Mesendoderm (in vitro differentiated cells): ENCODE measurements around the gene PCDHGA12. TPM values are rescaled to one million over a fixed set of nuclear protein-coding genes. Genes with fewer than 3 reads are reported as not detected.
"Not testable (repeated sequence)": the region's sequence is repeated elsewhere in the genome, so short reads cannot be mapped to it uniquely, and the experiment has no call there.

Source experiments
- DNase-seq: peaks from one replicate; pipeline ENCODE4 v3.0.0; 2013
- H2AK5ac ChIP-seq: 2 replicates; pipeline ENCODE4 v1.6.1; 2013; ENCODE audit warnings: low read length, inconsistent platforms
- H2BK120ac ChIP-seq: 2 replicates; pipeline ENCODE4 v1.6.1; 2013; ENCODE audit warnings: low read depth, mild to moderate bottlenecking, low read length, moderate library complexity, mixed read lengths
- H2BK15ac ChIP-seq: replicated peaks from 2 replicates; pipeline ENCODE4 v1.6.1; 2013; ENCODE audit warnings: low read depth, mild to moderate bottlenecking, moderate library complexity
- H2BK5ac ChIP-seq: 2 replicates; pipeline ENCODE4 v1.6.1; 2013; ENCODE audit warnings: low read length, inconsistent platforms
- H3K18ac ChIP-seq: 2 replicates; pipeline ENCODE4 v1.6.1; 2013; ENCODE audit warnings: mild to moderate bottlenecking, low read length, mixed read lengths
- H3K23ac ChIP-seq: one replicate; pipeline ENCODE4 v1.6.1; 2013; ENCODE audit warnings: low read length
- H3K27ac ChIP-seq: 2 replicates; pipeline ENCODE4 v1.5.1; 2013; ENCODE audit warnings: low read depth, mild to moderate bottlenecking, inconsistent platforms, low read length, moderate library complexity
- H3K27me3 ChIP-seq: 2 replicates; pipeline ENCODE4 v1.6.1; 2013; ENCODE audit warnings: low read length, control low read depth, mild to moderate bottlenecking, inconsistent platforms; ENCODE audit not compliant: insufficient read depth, poor library complexity
- H3K36me3 ChIP-seq: 2 replicates; pipeline ENCODE4 v1.6.1; 2013; ENCODE audit warnings: low read length, inconsistent platforms; ENCODE audit not compliant: control insufficient read depth, insufficient read depth
- H3K4ac ChIP-seq: one replicate; pipeline ENCODE4 v1.6.1; 2013; ENCODE audit warnings: low read depth, mild to moderate bottlenecking, low read length, moderate library complexity
- H3K4me1 ChIP-seq: 2 replicates; pipeline ENCODE4 v1.6.1; 2013; ENCODE audit warnings: low read depth, low read length, inconsistent platforms; ENCODE audit not compliant: control insufficient read depth
- H3K4me2 ChIP-seq: 2 replicates; pipeline ENCODE4 v1.6.1; 2013; ENCODE audit warnings: low read length
- H3K4me3 ChIP-seq: 2 replicates; pipeline ENCODE4 v1.5.1; 2013; ENCODE audit warnings: mild to moderate bottlenecking, low read length
- H3K56ac ChIP-seq: one replicate; pipeline ENCODE4 v1.6.1; 2013; ENCODE audit warnings: low read length
- H3K79me1 ChIP-seq: 2 replicates; pipeline ENCODE4 v1.6.1; 2013; ENCODE audit warnings: low read length, inconsistent platforms
- H3K79me2 ChIP-seq: 2 replicates; pipeline ENCODE4 v1.6.1; 2013; ENCODE audit warnings: mild to moderate bottlenecking, low read length; ENCODE audit not compliant: control insufficient read depth, insufficient read depth
- H3K9ac ChIP-seq: 2 replicates; pipeline ENCODE4 v1.6.1; 2013; ENCODE audit warnings: low read length, inconsistent platforms
- H4K5ac ChIP-seq: one replicate; pipeline ENCODE4 v1.6.1; 2013; ENCODE audit warnings: low read length
- H4K8ac ChIP-seq: one replicate; pipeline ENCODE4 v1.6.1; 2013; ENCODE audit warnings: low read depth, mild to moderate bottlenecking, control low read depth, low read length, moderate library complexity
- WGBS: extraction: QIAGEN DNeasy Blood & Tissue Kit; methylation state at CpG from one replicate; pipeline ENCODE4 v1.1.7; 2013; ENCODE audit warnings: low lambda C conversion rate, missing lambda C conversion rate; ENCODE audit not compliant: insufficient coverage; ENCODE audit errors: extremely low coverage; 5-methylcytosine and 5-hydroxymethylcytosine counted together
- polyA plus RNA-seq, 2 experiments: library from polyadenylated mRNA; stranded (reverse); fragments of 200-250 nt; gene quantifications; one replicate each; pipeline ENCODE4 v1.2.3, GENCODE V29; 2013

The PCDHGA12 gene
- polyA plus RNA-seq (2013, experiment 1 of 2) = 0.08 TPM
- polyA plus RNA-seq (2013, experiment 2 of 2) = 0.14 TPM

DNA sequence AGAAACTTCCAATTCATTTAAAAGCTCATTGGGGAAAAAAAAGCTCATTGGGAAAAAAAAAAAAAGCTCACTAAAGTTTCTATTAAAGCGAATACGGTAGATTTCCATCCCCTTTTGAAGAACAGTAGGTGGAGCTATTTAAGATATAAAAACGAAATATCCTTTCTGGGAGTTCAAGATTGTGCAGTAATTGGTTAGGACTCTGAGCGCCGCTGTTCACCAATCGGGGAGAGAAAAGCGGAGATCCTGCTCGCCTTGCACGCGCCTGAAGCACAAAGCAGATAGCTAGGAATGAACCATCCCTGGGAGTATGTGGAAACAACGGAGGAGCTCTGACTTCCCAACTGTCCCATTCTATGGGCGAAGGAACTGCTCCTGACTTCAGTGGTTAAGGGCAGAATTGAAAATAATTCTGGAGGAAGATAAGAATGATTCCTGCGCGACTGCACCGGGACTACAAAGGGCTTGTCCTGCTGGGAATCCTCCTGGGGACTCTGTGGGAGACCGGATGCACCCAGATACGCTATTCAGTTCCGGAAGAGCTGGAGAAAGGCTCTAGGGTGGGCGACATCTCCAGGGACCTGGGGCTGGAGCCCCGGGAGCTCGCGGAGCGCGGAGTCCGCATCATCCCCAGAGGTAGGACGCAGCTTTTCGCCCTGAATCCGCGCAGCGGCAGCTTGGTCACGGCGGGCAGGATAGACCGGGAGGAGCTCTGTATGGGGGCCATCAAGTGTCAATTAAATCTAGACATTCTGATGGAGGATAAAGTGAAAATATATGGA, at the start of gene PCDHGA12:
TSS of gene PCDHGA12 (plus strand) at position 176 of the 782 bp plus-strand sequence. CDS start at position 429, 253 bp downstream.
- no peak within 1 kb of the TSS for H3K23ac ChIP-seq
- H3K4ac ChIP-seq = no peak within 1 kb of the TSS
- H3K4me2 ChIP-seq = no peak within 1 kb of the TSS
- H3K79me2 ChIP-seq = no peaks in the 10 kb centered on the region
- H3K27me3 ChIP-seq = no peaks in the 10 kb centered on the region
- H2BK5ac ChIP-seq = no peak within 1 kb of the TSS
- no CpG with 5 or more reads among the region's 33 CpGs for WGBS
- DNase-seq = no peak
- no peaks in the 10 kb centered on the region for H3K4me1 ChIP-seq
- H2BK15ac ChIP-seq = no peak within 1 kb of the TSS
- no peak within 1 kb of the TSS for H2AK5ac ChIP-seq
- no peak within 1 kb of the TSS for H2BK120ac ChIP-seq
- no peak within 1 kb of the TSS for H4K8ac ChIP-seq
- no peak within 1 kb of the TSS for H3K56ac ChIP-seq
- H3K36me3 ChIP-seq = no peaks in the 10 kb centered on the region
- H3K4me3 ChIP-seq = no peak within 1 kb of the TSS
- no peak within 1 kb of the TSS for H3K18ac ChIP-seq
- no peak within 1 kb of the TSS for H4K5ac ChIP-seq
- H3K27ac ChIP-seq = no peak within 1 kb of the TSS
- H3K9ac ChIP-seq = no peak within 1 kb of the TSS
- no peaks in the 10 kb centered on the region for H3K79me1 ChIP-seq

DNA sequence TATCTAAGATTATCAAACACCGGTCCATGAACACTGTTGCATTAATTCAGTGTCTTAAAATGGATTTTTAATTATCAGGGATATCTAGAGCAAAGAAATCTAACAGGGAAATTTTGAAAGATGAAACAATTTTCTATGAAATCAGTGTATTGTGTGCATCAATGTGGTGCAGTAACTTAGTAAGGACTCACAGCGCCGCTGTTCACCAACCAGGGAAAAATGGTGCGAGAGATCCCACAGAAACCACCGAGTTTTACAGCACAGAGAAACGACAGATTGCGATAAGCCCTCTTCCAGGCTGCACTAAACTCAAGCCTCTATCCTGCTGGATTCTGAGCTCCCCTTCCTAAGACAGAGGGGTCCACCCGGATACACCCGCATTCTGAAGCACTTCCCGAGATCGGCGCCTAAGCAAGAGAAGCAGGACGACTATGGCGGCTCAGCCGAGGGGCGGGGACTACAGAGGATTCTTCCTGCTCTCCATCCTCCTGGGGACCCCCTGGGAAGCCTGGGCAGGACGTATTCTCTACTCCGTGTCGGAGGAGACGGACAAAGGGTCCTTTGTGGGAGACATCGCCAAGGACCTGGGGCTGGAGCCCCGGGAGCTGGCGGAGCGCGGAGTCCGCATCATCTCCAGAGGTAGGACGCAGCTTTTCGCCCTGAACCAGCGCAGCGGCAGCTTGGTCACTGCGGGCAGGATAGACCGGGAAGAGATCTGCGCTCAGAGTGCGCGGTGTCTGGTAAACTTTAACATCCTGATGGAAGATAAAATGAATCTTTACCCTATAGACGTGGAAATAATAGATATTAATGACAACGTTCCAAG, 47.6 kb upstream of the PCDHGA12 start, which contains the start of gene PCDHGA7:
TSS of gene PCDHGA7 (plus strand) at position 274 of the 826 bp plus-strand sequence. CDS start at position 432, 158 bp downstream.
- Histone ChIP-seq H2BK15ac (no peak within 1 kb of the TSS), H3K18ac (no peak within 1 kb of the TSS), H3K36me3 (no peaks in the 10 kb centered on the region), H4K5ac (no peak within 1 kb of the TSS), H3K27me3 (no peaks in the 10 kb centered on the region), H3K4ac (no peak within 1 kb of the TSS), H2BK120ac (no peak within 1 kb of the TSS), H3K79me2 (no peaks in the 10 kb centered on the region), H3K79me1 (no peaks in the 10 kb centered on the region), H3K4me1 (no peaks in the 10 kb centered on the region), H4K8ac (no peak within 1 kb of the TSS), H3K23ac (no peak within 1 kb of the TSS), H2AK5ac (no peak within 1 kb of the TSS), H3K9ac (no peak within 1 kb of the TSS), H3K4me3 (no peak within 1 kb of the TSS), H3K4me2 (no peak within 1 kb of the TSS), H2BK5ac (no peak within 1 kb of the TSS), H3K56ac (no peak within 1 kb of the TSS), H3K27ac (no peak within 1 kb of the TSS)
- no peak for DNase-seq
- WGBS = no CpG with 5 or more reads among the region's 37 CpGs

DNA sequence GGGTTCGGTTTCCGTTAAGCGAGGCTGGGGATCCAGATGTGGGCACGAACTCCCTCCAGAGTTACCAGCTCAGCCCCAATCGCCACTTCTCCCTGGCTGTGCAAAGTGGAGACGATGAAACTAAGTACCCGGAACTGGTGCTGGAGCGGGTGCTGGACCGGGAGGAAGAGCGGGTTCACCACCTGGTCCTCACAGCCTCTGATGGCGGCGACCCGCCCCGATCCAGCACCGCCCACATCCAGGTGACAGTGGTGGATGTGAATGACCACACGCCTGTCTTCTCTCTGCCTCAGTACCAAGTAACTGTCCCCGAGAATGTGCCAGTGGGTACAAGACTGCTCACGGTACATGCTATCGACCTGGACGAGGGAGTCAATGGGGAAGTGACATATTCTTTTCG, 47.0 kb upstream of the PCDHGA12 start:
- no peak overlapping the region for H2BK15ac ChIP-seq
- H3K79me1 ChIP-seq = no peaks in the 10 kb centered on the region
- H3K36me3 ChIP-seq = no peaks in the 10 kb centered on the region
- H2AK5ac ChIP-seq = no peak overlapping the region
- no peak overlapping the region for H4K8ac ChIP-seq
- H3K4me1 ChIP-seq = no peaks in the 10 kb centered on the region
- no peak overlapping the region for H3K4me3 ChIP-seq
- H3K27ac ChIP-seq = no peak overlapping the region
- no peak overlapping the region for H2BK120ac ChIP-seq
- no peak for DNase-seq
- H2BK5ac ChIP-seq = no peak overlapping the region
- H4K5ac ChIP-seq = no peak overlapping the region
- H3K27me3 ChIP-seq = no peaks in the 10 kb centered on the region
- WGBS = no CpG with 5 or more reads among the region's 21 CpGs
- H3K9ac ChIP-seq = no peak overlapping the region
- H3K4ac ChIP-seq = no peak overlapping the region
- H3K18ac ChIP-seq = no peak overlapping the region
- H3K23ac ChIP-seq = no peak overlapping the region
- H3K4me2 ChIP-seq = no peak overlapping the region
- no peak overlapping the region for H3K56ac ChIP-seq
- H3K79me2 ChIP-seq = no peaks in the 10 kb centered on the region

DNA sequence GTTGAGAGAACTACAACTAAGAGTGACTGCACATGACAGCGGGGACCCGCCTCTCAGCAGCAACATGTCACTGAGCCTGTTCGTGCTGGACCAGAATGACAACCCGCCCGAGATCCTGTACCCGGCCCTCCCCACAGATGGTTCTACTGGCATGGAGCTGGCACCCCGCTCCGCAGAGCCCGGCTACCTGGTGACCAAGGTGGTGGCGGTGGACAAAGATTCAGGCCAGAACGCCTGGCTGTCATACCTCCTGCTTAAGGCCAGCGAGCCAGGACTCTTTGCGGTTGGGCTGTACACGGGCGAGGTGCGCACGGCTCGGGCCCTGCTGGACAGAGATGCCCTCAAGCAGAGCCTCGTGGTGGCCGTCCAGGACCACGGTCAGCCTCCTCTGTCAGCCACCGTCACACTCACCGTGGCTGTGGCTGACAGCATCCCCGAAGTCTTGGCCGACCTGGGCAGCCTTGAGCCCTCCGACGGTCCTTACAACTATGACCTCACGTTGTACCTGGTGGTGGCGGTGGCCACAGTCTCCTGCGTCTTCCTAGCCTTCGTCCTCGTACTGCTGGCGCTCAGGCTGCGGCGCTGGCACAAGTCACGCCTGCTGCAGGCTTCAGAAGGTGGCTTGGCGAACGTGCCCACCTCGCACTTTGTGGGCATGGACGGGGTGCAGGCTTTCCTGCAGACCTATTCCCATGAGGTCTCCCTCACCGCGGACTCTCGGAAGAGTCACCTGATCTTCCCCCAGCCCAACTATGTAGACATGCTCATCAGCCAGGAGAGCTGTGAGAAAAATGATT, 45.6 kb upstream of the PCDHGA12 start:
- DNase-seq = no peak
- H3K23ac ChIP-seq = no peak overlapping the region
- no peak overlapping the region for H3K56ac ChIP-seq
- no peak overlapping the region for H2BK120ac ChIP-seq
- H4K5ac ChIP-seq = no peak overlapping the region
- no peak overlapping the region for H2BK5ac ChIP-seq
- WGBS = no CpG with 5 or more reads among the region's 43 CpGs
- no peak overlapping the region for H3K4me3 ChIP-seq
- no peaks in the 10 kb centered on the region for H3K79me1 ChIP-seq
- no peak overlapping the region for H4K8ac ChIP-seq
- H3K18ac ChIP-seq = no peak overlapping the region
- H3K4me1 ChIP-seq = no peaks in the 10 kb centered on the region
- H2BK15ac ChIP-seq = no peak overlapping the region
- H3K27me3 ChIP-seq = no peaks in the 10 kb centered on the region
- H2AK5ac ChIP-seq = no peak overlapping the region
- H3K79me2 ChIP-seq = no peaks in the 10 kb centered on the region
- no peak overlapping the region for H3K9ac ChIP-seq
- no peaks in the 10 kb centered on the region for H3K36me3 ChIP-seq
- H3K4ac ChIP-seq = no peak overlapping the region
- H3K4me2 ChIP-seq = no peak overlapping the region
- no peak overlapping the region for H3K27ac ChIP-seq

DNA sequence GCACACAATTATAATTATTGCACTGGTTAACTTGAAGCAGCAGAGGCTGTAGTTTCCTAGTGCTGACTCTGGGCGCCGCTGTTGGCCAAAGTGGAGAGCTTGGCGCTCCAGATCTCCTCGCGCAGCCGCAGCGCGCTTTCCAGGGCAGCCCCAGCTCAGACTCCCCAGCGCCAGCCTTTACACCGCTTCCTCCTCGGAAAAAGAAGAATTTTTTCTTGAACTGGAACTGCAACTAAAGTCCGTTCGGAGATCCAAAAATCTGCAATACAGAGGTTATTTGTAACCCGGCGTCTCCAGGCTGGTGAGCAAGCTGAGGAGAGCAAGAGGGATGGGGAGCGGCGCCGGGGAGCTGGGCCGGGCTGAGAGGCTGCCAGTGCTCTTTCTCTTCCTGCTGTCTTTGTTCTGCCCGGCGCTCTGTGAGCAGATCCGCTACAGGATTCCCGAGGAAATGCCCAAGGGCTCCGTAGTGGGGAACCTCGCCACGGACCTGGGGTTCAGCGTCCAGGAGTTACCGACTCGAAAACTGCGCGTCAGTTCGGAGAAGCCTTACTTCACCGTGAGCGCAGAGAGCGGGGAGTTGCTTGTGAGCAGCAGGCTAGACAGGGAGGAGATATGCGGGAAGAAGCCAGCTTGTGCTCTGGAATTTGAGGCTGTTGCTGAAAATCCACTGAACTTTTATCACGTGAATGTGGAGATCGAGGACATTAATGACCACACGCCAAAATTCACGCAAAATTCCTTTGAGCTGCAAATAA, 42.6 kb upstream of the PCDHGA12 start, which contains the start of gene PCDHGB4:
TSS of gene PCDHGB4 (plus strand) at position 142 of the 755 bp plus-strand sequence. CDS start at position 329, 187 bp downstream.
- H3K23ac ChIP-seq, H4K5ac ChIP-seq, H3K9ac ChIP-seq, H3K4me1 ChIP-seq, H3K4me2 ChIP-seq, H2BK120ac ChIP-seq, H4K8ac ChIP-seq, H2BK15ac ChIP-seq, H3K56ac ChIP-seq, H3K4me3 ChIP-seq, H3K79me2 ChIP-seq, H3K36me3 ChIP-seq, H3K4ac ChIP-seq, H3K18ac ChIP-seq, H3K27ac ChIP-seq, H2AK5ac ChIP-seq, H3K79me1 ChIP-seq, H3K27me3 ChIP-seq, H2BK5ac ChIP-seq: not testable (repeated sequence)
- peak; percentile 65 for DNase-seq
- WGBS = no CpG with 5 or more reads among the region's 40 CpGs
